Effector memory CD8-positive, alpha-beta T cell (primary cell): ENCODE data around the gene DNM3.

Experiments used
- ATAC-seq: fragments of 150-1000 bp; cut with Tn5 transposase; replicated peaks from 2 replicates; pipeline ENCODE4 v1.10.0; 2021; ENCODE audit warnings: mild to moderate bottlenecking, moderate library complexity
- DNase-seq, 3 experiments: peaks; one replicate each; pipeline ENCODE4 v3.0.0; 2021
- H3K27ac Mint-ChIP-seq, 2 donors: one replicate each; pipeline ENCODE4 v1.8.0; 2022; ENCODE audit warnings: mild to moderate bottlenecking in 2 of 2, mixed read lengths in 2 of 2, moderate library complexity in 2 of 2
- H3K27me3 Mint-ChIP-seq, 2 donors: one replicate each; pipeline ENCODE4 v1.8.0; 2022; ENCODE audit warnings: mixed read lengths in 2 of 2
- H3K36me3 Mint-ChIP-seq: one replicate; pipeline ENCODE4 v1.8.0; 2022; ENCODE audit warnings: mild to moderate bottlenecking, moderate library complexity, mixed read lengths; ENCODE audit not compliant: insufficient read depth
- H3K4me1 Mint-ChIP-seq, 2 donors: one replicate each; pipeline ENCODE4 v1.8.0; 2022; ENCODE audit warnings: low read depth in 2 of 2, mixed read lengths in 2 of 2
- H3K4me3 Mint-ChIP-seq, 2 donors: one replicate each; pipeline ENCODE4 v1.8.0; 2022; ENCODE audit warnings: mild to moderate bottlenecking in 2 of 2, mixed read lengths in 2 of 2, moderate library complexity in 2 of 2
- H3K9me3 Mint-ChIP-seq, 2 donors: one replicate each; pipeline ENCODE4 v1.8.0; 2022; ENCODE audit warnings: mixed read lengths in 2 of 2

The DNM3 gene

GRCh38 chr1:171865106-171865505 is 23.8 kb downstream of the DNM3 start:
- Mint-ChIP-seq H3K27ac (no peak overlapping the region), H3K4me1 (peaks cover 0 to 3% of the 10 kb centered on the region in 2 donors), H3K36me3 (no peaks in the 10 kb centered on the region), H3K27me3 (peaks cover 0 to 23% of the 10 kb centered on the region in 2 donors), H3K4me3 (no peak overlapping the region), H3K9me3 (no peaks in the 10 kb centered on the region)
- ATAC-seq, result no peak
- no peak for DNase-seq

DNA sequence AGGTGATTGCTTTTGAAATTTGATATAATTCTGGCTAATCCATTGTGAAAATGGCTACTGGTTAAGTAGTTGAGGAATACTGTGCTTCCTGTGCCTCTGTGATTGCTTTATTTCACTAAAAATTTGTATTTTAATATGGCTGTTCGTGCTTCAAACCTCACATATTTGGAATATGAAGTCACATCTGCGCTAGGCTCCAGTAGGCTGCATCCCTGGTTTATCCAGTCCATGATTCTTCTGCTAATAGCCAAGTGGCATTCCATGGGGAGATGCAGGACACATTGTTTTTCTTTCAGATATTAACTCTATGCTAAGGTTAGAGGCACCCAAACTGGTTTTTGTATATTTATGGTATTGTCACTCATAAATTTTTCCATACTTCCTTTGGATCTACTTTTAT is 25.9 kb downstream of the DNM3 start:
- ATAC-seq (no peak), DNase-seq (no peak)
- no peak overlapping the region for H3K4me3 Mint-ChIP-seq
- H3K4me1 Mint-ChIP-seq, result peaks cover 0 to 3% of the 10 kb centered on the region in 2 donors
- H3K36me3 Mint-ChIP-seq, result no peaks in the 10 kb centered on the region
- no peaks in the 10 kb centered on the region for H3K9me3 Mint-ChIP-seq
- H3K27me3 Mint-ChIP-seq, result peaks cover 2 to 21% of the 10 kb centered on the region in 2 donors
- H3K27ac Mint-ChIP-seq, result no peak overlapping the region

DNA sequence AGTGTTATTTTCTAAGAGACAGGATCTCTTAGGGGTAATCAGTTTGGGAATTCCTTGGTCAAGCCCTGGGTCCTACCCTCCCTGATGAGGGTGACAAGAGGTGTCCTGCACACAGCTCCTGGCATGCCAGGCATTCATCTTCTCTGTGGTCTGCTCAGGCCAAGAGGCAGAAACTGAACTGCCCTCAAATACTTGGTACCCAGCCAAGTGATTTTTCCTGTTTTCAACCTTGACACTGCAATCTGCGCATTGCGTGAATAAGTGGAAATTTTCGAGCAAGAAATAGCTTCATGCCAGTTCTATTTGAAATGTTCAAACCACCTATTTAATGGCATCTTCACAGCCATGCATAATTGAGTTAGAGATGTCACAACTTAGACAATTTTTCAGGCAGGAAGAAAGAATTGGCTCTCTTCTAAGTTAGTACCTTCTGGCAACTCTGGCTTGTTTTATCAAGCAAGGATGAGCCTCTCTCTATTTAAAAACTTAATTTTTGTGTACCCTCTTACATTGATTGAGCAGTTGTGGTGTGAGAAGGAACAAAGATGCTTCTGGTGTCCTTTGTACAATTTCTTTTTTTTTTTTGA is 27.0 kb downstream of the DNM3 start:
- no peaks in the 10 kb centered on the region for H3K36me3 Mint-ChIP-seq
- H3K27me3 Mint-ChIP-seq, result peaks cover 12% of the 10 kb centered on the region in 2 donors
- no peak overlapping the region for H3K27ac Mint-ChIP-seq
- H3K4me3 Mint-ChIP-seq, result no peak overlapping the region
- ATAC-seq, result no peak
- H3K4me1 Mint-ChIP-seq, result peaks cover 0 to 3% of the 10 kb centered on the region in 2 donors
- DNase-seq, result no peak
- no peaks in the 10 kb centered on the region for H3K9me3 Mint-ChIP-seq

- Mint-ChIP-seq H3K27me3 (peaks cover 13 to 17% of the 10 kb centered on the region in 2 donors), H3K4me1 (peaks cover 0 to 3% of the 10 kb centered on the region in 2 donors), H3K9me3 (no peaks in the 10 kb centered on the region), H3K27ac (no peak overlapping the region), H3K36me3 (no peaks in the 10 kb centered on the region), H3K4me3 (no peak overlapping the region)
- DNase-seq (no peak), ATAC-seq (no peak)
Measured at GRCh38 chr1:171869097-171869496, 27.8 kb downstream of the DNM3 start.

DNA sequence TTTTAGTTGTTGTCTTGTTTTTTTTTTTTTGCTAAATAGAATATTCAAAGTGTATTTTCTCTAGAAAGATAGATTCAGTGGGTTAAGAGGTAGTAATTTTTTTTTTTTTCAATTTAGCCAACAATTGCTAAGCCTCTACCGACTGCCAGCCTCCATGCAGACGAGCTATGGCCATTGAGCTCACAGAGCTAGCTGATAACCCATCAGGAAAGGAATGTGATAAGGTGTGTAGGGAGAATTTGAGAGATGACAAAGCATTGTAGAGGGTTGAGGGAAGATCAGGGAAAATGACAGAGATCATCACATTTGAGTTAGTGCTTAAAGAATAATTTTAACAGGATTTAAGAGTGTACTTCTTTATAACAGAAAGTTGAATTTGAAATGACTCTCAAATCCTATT is 30.6 kb downstream of the DNM3 start:
- Mint-ChIP-seq H3K36me3 (no peaks in the 10 kb centered on the region), H3K4me1 (peaks cover 0 to 3% of the 10 kb centered on the region in 2 donors), H3K27ac (no peak overlapping the region), H3K27me3 (peaks cover 27 to 28% of the 10 kb centered on the region in 2 donors), H3K4me3 (no peak overlapping the region), H3K9me3 (no peaks in the 10 kb centered on the region)
- ATAC-seq, result no peak
- no peak for DNase-seq

- no peaks in the 10 kb centered on the region for H3K36me3 Mint-ChIP-seq
Measured at GRCh38 chr1:171872430-171872829, 31.1 kb downstream of the DNM3 start.

GRCh38 chr1:171873664-171874063 is 32.4 kb downstream of the DNM3 start:
- no peak overlapping the region for H3K27ac Mint-ChIP-seq
- no peak for DNase-seq
- H3K4me1 Mint-ChIP-seq, result peaks cover 0 to 3% of the 10 kb centered on the region in 2 donors
- peaks cover 27 to 28% of the 10 kb centered on the region in 2 donors for H3K27me3 Mint-ChIP-seq
- no peaks in the 10 kb centered on the region for H3K9me3 Mint-ChIP-seq
- no peaks in the 10 kb centered on the region for H3K36me3 Mint-ChIP-seq
- H3K4me3 Mint-ChIP-seq, result no peak overlapping the region
- ATAC-seq, result no peak

More at GRCh38 chr1:171872430-171872829, 31.1 kb downstream of the DNM3 start:
- H3K27ac Mint-ChIP-seq, result no peak overlapping the region
- H3K4me3 Mint-ChIP-seq, result no peak overlapping the region
- DNase-seq, result no peak
- peaks cover 0 to 3% of the 10 kb centered on the region in 2 donors for H3K4me1 Mint-ChIP-seq
- H3K9me3 Mint-ChIP-seq, result no peaks in the 10 kb centered on the region
- H3K27me3 Mint-ChIP-seq, result peaks cover 27 to 28% of the 10 kb centered on the region in 2 donors
- ATAC-seq, result no peak

DNA sequence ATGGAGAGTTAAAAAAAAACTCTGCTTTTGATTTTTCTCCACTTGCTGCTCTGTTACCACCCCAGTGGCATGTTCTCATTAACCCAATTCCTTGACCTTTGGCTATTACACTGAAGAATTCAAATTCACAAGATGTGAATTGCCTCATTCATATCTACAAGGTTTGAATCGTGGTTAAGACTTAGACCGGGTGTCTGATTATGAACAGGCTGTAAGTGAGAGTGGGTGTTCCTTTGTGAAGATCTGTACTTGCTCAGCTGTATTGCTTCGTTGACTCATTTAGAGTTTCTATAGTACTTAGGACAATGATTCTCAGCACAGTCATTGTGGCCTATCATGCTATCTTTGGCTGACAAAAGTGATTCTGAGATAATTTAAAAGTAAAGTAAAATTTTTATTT is 36.4 kb downstream of the DNM3 start:
- H3K9me3 Mint-ChIP-seq, result no peaks in the 10 kb centered on the region
- no peaks in the 10 kb centered on the region for H3K36me3 Mint-ChIP-seq
- ATAC-seq (no peak), DNase-seq (no peak)
- no peak overlapping the region for H3K4me3 Mint-ChIP-seq
- H3K4me1 Mint-ChIP-seq, result no peaks in the 10 kb centered on the region
- H3K27me3 Mint-ChIP-seq, result peaks cover 19 to 29% of the 10 kb centered on the region in 2 donors
- no peak overlapping the region for H3K27ac Mint-ChIP-seq

GRCh38 chr1:171879556-171879955 is 38.3 kb downstream of the DNM3 start:
- H3K36me3 Mint-ChIP-seq, result no peaks in the 10 kb centered on the region
- no peak for ATAC-seq
- no peaks in the 10 kb centered on the region for H3K9me3 Mint-ChIP-seq
- peaks cover 9 to 22% of the 10 kb centered on the region in 2 donors for H3K27me3 Mint-ChIP-seq
- no peak overlapping the region for H3K4me3 Mint-ChIP-seq
- H3K4me1 Mint-ChIP-seq, result no peaks in the 10 kb centered on the region
- no peak overlapping the region for H3K27ac Mint-ChIP-seq
- no peak for DNase-seq

- Mint-ChIP-seq H3K27me3 (peaks cover 0 to 11% of the 10 kb centered on the region in 2 donors), H3K4me1 (no peaks in the 10 kb centered on the region), H3K9me3 (no peaks in the 10 kb centered on the region), H3K4me3 (no peak overlapping the region), H3K27ac (no peak overlapping the region), H3K36me3 (no peaks in the 10 kb centered on the region)
- DNase-seq (no peak), ATAC-seq (no peak)
Measured at GRCh38 chr1:171881442-171881841, 40.1 kb downstream of the DNM3 start.

- H3K4me3 Mint-ChIP-seq, result no peak overlapping the region
- no peak for DNase-seq
- ATAC-seq, result no peak
- H3K27me3 Mint-ChIP-seq, result peaks cover 0 to 7% of the 10 kb centered on the region in 2 donors
- no peaks in the 10 kb centered on the region for H3K36me3 Mint-ChIP-seq
- no peaks in the 10 kb centered on the region for H3K4me1 Mint-ChIP-seq
- H3K27ac Mint-ChIP-seq, result no peak overlapping the region
- H3K9me3 Mint-ChIP-seq, result no peaks in the 10 kb centered on the region
Measured at GRCh38 chr1:171883849-171884248, 42.6 kb downstream of the DNM3 start.

GRCh38 chr1:171884475-171884874 is 43.2 kb downstream of the DNM3 start:
- no peaks in the 10 kb centered on the region for H3K4me1 Mint-ChIP-seq
- ATAC-seq, result no peak
- no peaks in the 10 kb centered on the region for H3K36me3 Mint-ChIP-seq
- DNase-seq, result no peak
- peaks cover 0 to 7% of the 10 kb centered on the region in 2 donors for H3K27me3 Mint-ChIP-seq
- no peaks in the 10 kb centered on the region for H3K9me3 Mint-ChIP-seq
- H3K27ac Mint-ChIP-seq, result no peak overlapping the region
- no peak overlapping the region for H3K4me3 Mint-ChIP-seq

DNA sequence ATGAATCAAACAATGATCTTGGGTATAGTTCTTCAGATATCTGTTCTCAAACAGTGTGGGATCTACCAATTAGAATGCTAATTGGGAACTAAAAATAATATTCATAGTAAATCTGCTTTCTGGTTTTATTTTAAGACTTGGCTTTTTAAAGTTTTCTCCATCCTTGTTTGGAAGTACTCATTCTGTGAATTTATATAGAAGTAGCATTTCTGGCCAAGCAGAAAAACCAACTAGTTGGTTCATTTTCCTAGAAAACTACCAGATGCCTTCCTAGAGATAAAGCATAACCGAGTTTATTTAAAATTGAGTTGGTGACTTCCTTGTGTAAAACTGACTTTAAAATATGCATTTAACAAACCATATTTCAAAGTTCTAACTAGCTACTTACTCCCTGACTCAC is 48.8 kb downstream of the DNM3 start:
- no peaks in the 10 kb centered on the region for H3K27me3 Mint-ChIP-seq
- no peaks in the 10 kb centered on the region for H3K9me3 Mint-ChIP-seq
- no peaks in the 10 kb centered on the region for H3K4me1 Mint-ChIP-seq
- H3K36me3 Mint-ChIP-seq, result no peaks in the 10 kb centered on the region
- DNase-seq, result no peak
- no peak overlapping the region for H3K4me3 Mint-ChIP-seq
- no peak for ATAC-seq
- no peak overlapping the region for H3K27ac Mint-ChIP-seq

- H3K27ac Mint-ChIP-seq, result no peak overlapping the region
Measured at GRCh38 chr1:171896936-171897703, 55.8 kb downstream of the DNM3 start.

More at GRCh38 chr1:171896936-171897703, 55.8 kb downstream of the DNM3 start:
- no peak for DNase-seq
- H3K4me3 Mint-ChIP-seq, result no peak overlapping the region
- ATAC-seq, result no peak
- H3K9me3 Mint-ChIP-seq, result no peaks in the 10 kb centered on the region
- H3K4me1 Mint-ChIP-seq, result no peaks in the 10 kb centered on the region
- no peaks in the 10 kb centered on the region for H3K36me3 Mint-ChIP-seq
- H3K27me3 Mint-ChIP-seq, result peaks cover 20 to 22% of the 10 kb centered on the region in 2 donors
